Muscle of leg (tissue), 11 donors: Measurements from ENCODE around the gene ATP10A. TPM values are rescaled to one million over a fixed set of nuclear protein-coding genes. Genes with fewer than 3 reads are reported as not detected.

Source experiments
- DNase-seq: peaks from one replicate; pipeline ENCODE4 v3.0.0; 2013
- H3K27ac ChIP-seq: one replicate; pipeline ENCODE4 v1.5.1; 2013; ENCODE audit warnings: mild to moderate bottlenecking, low read length, control low read depth
- H3K27me3 ChIP-seq: one replicate; pipeline ENCODE4 v1.6.1; 2013; ENCODE audit warnings: low read length; ENCODE audit not compliant: control insufficient read depth, insufficient read depth
- H3K36me3 ChIP-seq: one replicate; pipeline ENCODE4 v1.6.1; 2013; ENCODE audit warnings: low read length; ENCODE audit not compliant: control insufficient read depth, insufficient read depth
- H3K4me1 ChIP-seq: one replicate; pipeline ENCODE4 v1.6.1; 2013; ENCODE audit warnings: low read length; ENCODE audit not compliant: control insufficient read depth, insufficient read depth
- H3K4me3 ChIP-seq: one replicate; pipeline ENCODE4 v1.5.1; 2013; ENCODE audit warnings: low read length, control low read depth
- H3K9me3 ChIP-seq: replicated peaks from 2 replicates; pipeline ENCODE4 v1.6.1; 2013; ENCODE audit warnings: low read depth, low read length; ENCODE audit not compliant: control insufficient read depth
- WGBS: methylation state at CpG from one replicate; pipeline ENCODE4 v1.1.5; 2013; ENCODE audit warnings: missing lambda C conversion rate; ENCODE audit not compliant: insufficient coverage; 5-methylcytosine and 5-hydroxymethylcytosine counted together
- polyA plus RNA-seq, 8 donors: library from polyadenylated mRNA; unstranded; fragments of 120-200 nt; gene quantifications; one replicate each; pipeline versions ENCODE4 v1.2.1 to v1.2.3, GENCODE V29; 2013; ENCODE audit warnings: inconsistent platforms in 1 of 8, low replicate concordance in 1 of 8; ENCODE audit not compliant: insufficient read length in 8 of 8, insufficient read depth in 1 of 8
- total RNA-seq: library from RNA; stranded (reverse); fragments of 120-200 nt; gene quantifications from one replicate; pipeline ENCODE4 v1.2.4, GENCODE V29; 2013

ATP10A gene
- total and polyA plus RNA-seq, 9 donors = 1.9 to 4.9 (median 2.7) TPM

- 78% methylated on average over 17 of the region's 19 CpGs for WGBS
These were observed 120.9 kb downstream of the ATP10A start for GRCh38 chr15:25742041-25742730.

DNA sequence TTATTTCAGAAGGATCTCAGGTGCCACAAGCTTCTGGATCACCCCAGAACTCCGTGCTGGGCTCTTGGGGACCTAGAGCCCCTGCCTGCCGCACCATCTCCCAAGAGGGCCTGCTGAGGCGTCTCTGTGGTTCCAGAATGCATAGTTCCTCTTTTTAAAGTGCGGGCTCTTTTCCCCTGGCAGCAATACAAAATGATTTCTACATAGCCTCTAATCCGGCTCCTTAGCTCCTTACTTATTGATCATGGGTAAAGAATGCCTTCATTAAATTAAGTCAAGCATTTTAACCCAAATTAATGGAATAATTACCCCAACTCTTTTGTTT, 121.9 kb downstream of the ATP10A start:
- no peaks in the 10 kb centered on the region for H3K9me3 ChIP-seq
- DNase-seq = no peak
- WGBS = 62% methylated on average over 3 of the region's 5 CpGs
- H3K27me3 ChIP-seq = no peaks in the 10 kb centered on the region
- H3K36me3 ChIP-seq = no peaks in the 10 kb centered on the region
- no peak overlapping the region for H3K27ac ChIP-seq
- H3K4me1 ChIP-seq = peaks cover 6% of the 10 kb centered on the region
- no peak overlapping the region for H3K4me3 ChIP-seq

More at GRCh38 chr15:25742041-25742730, 120.9 kb downstream of the ATP10A start:
- no peaks in the 10 kb centered on the region for H3K27me3 ChIP-seq
- no peak overlapping the region for H3K4me3 ChIP-seq
- no peak for DNase-seq
- H3K4me1 ChIP-seq = peaks cover 4% of the 10 kb centered on the region
- H3K27ac ChIP-seq = no peak overlapping the region
- no peaks in the 10 kb centered on the region for H3K9me3 ChIP-seq
- no peaks in the 10 kb centered on the region for H3K36me3 ChIP-seq

DNA sequence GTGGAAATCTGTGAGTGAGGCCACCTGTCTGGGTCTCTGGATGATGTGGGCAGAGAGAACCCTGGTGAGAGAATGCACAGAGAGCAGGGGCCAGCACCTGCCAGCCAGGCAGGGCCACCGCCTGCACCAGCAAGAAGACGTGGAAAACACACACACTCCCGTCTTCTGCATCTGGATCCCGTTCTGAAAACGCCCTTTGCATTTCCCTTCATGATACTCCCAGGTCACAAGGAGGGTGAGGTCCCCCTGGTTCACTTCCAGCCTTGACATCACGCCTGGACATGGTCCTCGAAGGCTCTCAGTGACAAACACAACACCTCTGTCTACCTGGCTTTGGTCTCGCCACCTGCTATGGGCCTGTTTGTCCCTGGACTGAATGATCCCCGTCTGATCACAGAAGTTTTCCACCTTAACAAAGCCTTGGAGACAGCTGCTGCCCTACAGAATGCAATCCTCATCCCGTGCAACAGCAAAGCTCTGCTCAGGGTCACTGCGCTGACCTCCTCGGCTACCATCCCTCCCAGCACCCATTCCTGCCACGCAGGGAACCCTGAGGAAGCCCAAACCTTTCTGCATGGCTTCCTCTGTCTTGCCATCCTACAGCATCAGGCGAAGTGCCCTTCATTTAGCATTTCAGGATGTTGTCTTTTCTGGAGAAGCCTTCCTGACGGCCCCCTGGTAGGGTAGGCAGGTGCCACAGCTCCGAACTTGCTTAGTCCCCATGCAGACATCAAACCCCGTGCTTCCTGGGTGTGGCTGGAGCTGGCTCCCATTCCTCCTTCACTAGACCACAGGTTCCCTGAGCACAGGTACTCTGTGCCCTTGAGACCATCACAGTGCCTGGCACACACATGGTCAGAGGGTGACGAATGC, 122.5 kb downstream of the ATP10A start:
- Histone ChIP-seq H3K4me1 (peaks cover 6% of the 10 kb centered on the region), H3K4me3 (no peak overlapping the region), H3K36me3 (no peaks in the 10 kb centered on the region), H3K9me3 (no peaks in the 10 kb centered on the region), H3K27me3 (no peaks in the 10 kb centered on the region), H3K27ac (no peak overlapping the region)
- no peak for DNase-seq
- WGBS = 74% methylated on average over 16 of the region's 18 CpGs

DNA sequence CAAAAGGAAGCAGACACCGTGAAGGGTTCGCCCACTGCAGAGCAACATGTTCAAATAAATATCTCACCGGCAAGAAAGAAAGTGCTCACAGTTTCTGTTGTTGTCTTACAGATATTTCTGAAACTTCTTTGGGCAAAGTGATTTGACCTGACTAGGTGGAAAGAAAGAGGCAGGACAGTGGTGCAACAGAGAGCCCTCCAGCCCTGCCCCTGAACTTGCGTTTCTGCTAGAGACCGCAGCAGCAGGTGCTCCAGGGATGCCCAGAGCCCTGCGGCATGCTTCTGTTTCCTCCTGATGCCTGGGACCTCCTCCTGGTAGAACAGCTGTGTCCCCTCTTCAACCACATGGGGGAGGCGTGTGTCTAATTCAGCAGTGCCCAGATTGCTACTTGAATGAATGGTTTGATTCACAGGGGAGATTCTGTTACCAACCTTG, 123.4 kb downstream of the ATP10A start:
- peak; percentile 63 for DNase-seq
- Histone ChIP-seq H3K27ac (no peak overlapping the region), H3K9me3 (no peaks in the 10 kb centered on the region), H3K4me3 (no peak overlapping the region), H3K27me3 (no peaks in the 10 kb centered on the region), H3K36me3 (no peaks in the 10 kb centered on the region), H3K4me1 (peaks cover 6% of the 10 kb centered on the region)
- 53% methylated on average over 5 of the region's 7 CpGs for WGBS

DNA sequence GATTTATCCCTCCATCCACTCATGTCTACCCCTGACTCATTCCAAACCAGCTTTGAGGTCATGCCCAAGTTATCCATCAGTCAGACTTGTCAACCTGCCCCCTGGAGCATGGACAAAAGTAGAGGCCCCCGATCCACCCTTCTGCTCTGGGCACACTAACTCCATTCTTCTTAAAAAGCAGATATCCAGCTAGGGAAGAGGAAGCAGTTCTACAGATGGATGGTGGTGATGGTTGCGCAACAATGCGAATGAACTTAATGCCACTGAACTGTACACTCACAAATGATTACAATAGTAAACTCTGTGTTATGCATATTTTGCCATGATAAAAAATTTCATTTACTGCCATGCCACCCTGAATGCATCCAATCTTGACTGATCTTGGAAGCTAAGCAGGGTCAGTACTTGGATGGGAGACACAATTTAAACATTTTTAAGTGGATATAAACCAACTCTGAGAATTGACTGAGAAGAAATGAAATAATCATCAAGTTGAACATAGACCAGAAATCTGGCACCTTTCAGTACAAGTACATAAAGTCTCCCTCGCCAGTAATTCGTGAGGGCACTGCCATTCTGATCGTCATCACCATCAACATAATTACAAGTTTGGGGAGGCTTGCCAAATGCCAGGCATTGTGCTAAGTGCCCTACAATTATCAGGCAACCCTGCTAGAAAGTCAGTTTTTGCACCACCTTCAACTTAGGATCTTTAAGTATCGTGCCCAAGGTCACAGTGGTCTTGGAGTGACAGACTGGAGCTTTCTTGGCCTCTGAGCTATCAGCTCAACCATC, 124.8 kb downstream of the ATP10A start:
- no peak overlapping the region for H3K27ac ChIP-seq

GRCh38 chr15:25737218-25737643, 125.9 kb downstream of the ATP10A start:
- H3K9me3 ChIP-seq = no peaks in the 10 kb centered on the region
- H3K27me3 ChIP-seq = no peaks in the 10 kb centered on the region
- peak; percentile 50 for DNase-seq
- H3K27ac ChIP-seq = peak overlapping the region; percentile 7
- H3K4me1 ChIP-seq = peaks cover 6% of the 10 kb centered on the region
- no peak overlapping the region for H3K4me3 ChIP-seq
- WGBS = no CpG with 5 or more reads among the region's 4 CpGs
- H3K36me3 ChIP-seq = no peaks in the 10 kb centered on the region

More for the DNA sequence above, 124.8 kb downstream of the ATP10A start:
- Histone ChIP-seq H3K36me3 (no peaks in the 10 kb centered on the region), H3K4me1 (peaks cover 6% of the 10 kb centered on the region), H3K27me3 (no peaks in the 10 kb centered on the region), H3K9me3 (no peaks in the 10 kb centered on the region), H3K4me3 (no peak overlapping the region)
- 96% methylated on average over 4 of the region's 7 CpGs for WGBS
- DNase-seq = peak; percentile 41

- peaks cover 6% of the 10 kb centered on the region for H3K4me1 ChIP-seq
- no CpG with 5 or more reads among the region's 3 CpGs for WGBS
- peak; percentile 35 for DNase-seq
- H3K27ac ChIP-seq = no peak overlapping the region
- H3K27me3 ChIP-seq = no peaks in the 10 kb centered on the region
- H3K4me3 ChIP-seq = no peak overlapping the region
- H3K36me3 ChIP-seq = no peaks in the 10 kb centered on the region
- H3K9me3 ChIP-seq = no peaks in the 10 kb centered on the region
These were observed 126.7 kb downstream of the ATP10A start for GRCh38 chr15:25736461-25736860.

DNA sequence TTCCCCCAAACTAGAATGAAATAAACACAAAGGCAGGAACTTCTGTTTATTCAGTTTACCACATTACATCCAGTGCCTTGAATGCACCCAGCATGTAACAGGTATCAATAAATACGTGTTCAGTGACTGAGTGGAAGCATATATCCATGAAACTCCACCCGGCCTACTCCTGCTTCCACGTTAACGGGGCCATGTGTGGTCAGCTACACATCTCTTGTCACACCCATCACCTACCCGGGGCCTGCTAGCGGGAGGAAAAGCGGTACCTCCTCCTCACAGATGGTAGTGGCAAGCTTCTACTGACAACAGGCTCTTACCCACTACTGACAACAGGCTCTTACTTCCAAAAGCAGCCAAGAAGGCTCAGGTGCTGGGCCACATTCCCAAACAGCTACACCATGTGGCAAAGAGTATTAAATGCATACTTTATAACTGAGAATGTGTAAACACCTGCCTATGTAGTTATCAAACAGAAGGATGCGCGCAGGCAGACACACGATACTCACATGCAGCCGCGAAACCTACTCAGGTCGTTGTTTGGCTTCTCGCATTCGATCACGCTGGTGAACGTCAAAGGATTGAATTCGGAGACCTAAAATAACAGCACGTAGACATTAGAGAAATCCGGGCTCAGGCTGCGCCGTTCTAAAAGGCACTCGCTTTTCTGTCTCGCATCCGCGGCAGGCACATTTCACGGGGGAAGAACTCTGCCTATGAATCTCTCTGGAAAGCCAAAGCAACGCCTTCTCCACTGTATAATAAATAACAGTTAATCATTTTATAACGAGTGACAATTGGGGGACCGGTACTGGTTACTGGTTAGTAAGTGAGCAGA, 127.4 kb downstream of the ATP10A start:
- WGBS = 90% methylated on average over 18 of the region's 30 CpGs
- H3K36me3 ChIP-seq = no peaks in the 10 kb centered on the region
- no peaks in the 10 kb centered on the region for H3K9me3 ChIP-seq
- no peak for DNase-seq
- peaks cover 6% of the 10 kb centered on the region for H3K4me1 ChIP-seq
- no peak overlapping the region for H3K27ac ChIP-seq
- no peak overlapping the region for H3K4me3 ChIP-seq
- H3K27me3 ChIP-seq = no peaks in the 10 kb centered on the region

DNA sequence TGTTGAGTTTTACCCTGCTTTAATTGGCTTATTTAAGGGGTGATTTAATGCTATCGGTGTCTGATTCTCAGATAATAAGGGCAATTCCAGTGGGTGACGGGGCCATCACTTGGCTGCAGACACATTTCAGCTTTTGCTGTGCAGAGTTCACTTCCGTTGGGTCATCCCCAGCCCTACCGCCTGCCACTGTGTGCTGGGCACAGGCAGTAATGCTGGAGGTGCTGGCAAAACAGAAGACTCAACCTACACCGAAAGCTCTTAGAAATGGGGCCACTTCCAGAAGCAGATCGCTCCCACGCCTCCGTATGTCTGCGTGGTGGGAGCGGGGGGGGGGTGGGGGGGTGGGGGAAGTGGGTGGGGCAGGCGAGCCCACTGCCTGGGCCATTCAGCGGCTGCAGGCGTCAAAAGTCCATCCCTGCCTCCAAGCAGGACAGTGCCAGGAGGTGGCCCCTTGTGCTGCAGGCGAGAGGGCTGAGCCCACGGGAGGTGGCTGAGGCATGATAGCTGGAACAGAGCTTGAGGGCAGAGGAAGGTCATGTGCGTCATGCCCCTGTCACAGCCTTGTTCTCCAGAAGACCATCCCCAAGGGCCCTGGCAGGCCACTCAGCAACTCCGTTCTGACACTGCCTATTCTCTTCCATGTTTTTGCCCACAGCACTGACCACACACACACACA, 128.3 kb downstream of the ATP10A start:
- Histone ChIP-seq H3K27ac (no peak overlapping the region), H3K4me1 (peaks cover 6% of the 10 kb centered on the region)
- WGBS = 79% methylated on average over 10 of the region's 17 CpGs

More for the DNA sequence above, 128.3 kb downstream of the ATP10A start:
- no peaks in the 10 kb centered on the region for H3K27me3 ChIP-seq
- H3K4me3 ChIP-seq = no peak overlapping the region
- H3K9me3 ChIP-seq = no peaks in the 10 kb centered on the region
- H3K36me3 ChIP-seq = no peaks in the 10 kb centered on the region
- DNase-seq = no peak
